Ishikawa (cell line): ENCODE results near the gene CAMTA1.

Source experiments
- CEBPB ChIP-seq: IDR thresholded peaks from 2 replicates; pipeline ENCODE4 v1.6.1; 2012
- CREB1 ChIP-seq: IDR thresholded peaks from 2 replicates; pipeline ENCODE4 v1.6.1; 2012; ENCODE audit warnings: low read depth
- EGR1 ChIP-seq: IDR thresholded peaks from 2 replicates; pipeline ENCODE4 v1.6.1; 2012
- EP300 ChIP-seq: IDR thresholded peaks from 2 replicates; pipeline ENCODE4 v1.6.1; 2012; ENCODE audit warnings: borderline replicate concordance
- FOXM1 ChIP-seq: IDR thresholded peaks from 2 replicates; pipeline ENCODE4 v1.6.1; 2012; ENCODE audit warnings: low read depth, borderline replicate concordance
- NFIC ChIP-seq: IDR thresholded peaks from 2 replicates; pipeline ENCODE4 v1.6.1; 2012
- RAD21 ChIP-seq: IDR thresholded peaks from 2 replicates; pipeline ENCODE4 v1.6.1; 2012; ENCODE audit warnings: low read depth
- TAF1 ChIP-seq: IDR thresholded peaks from 2 replicates; pipeline ENCODE4 v1.6.1; 2012; ENCODE audit warnings: low read depth, mild to moderate bottlenecking
- TCF12 ChIP-seq: IDR thresholded peaks from 2 replicates; pipeline ENCODE4 v1.6.1; 2012; ENCODE audit warnings: low read depth
- TEAD4 ChIP-seq: IDR thresholded peaks from 2 replicates; pipeline ENCODE4 v1.6.1; 2012
- YY1 ChIP-seq: IDR thresholded peaks from 2 replicates; pipeline ENCODE4 v1.6.1; 2012; ENCODE audit warnings: low read depth
- ZBTB7A ChIP-seq: IDR thresholded peaks from 2 replicates; pipeline ENCODE4 v1.6.1; 2012; ENCODE audit warnings: low read depth
- TF ChIP-seq, protein P1 (sequence below): IDR thresholded peaks from 2 replicates; pipeline ENCODE4 v1.6.1; 2012
- TF ChIP-seq, protein P2 (sequence below): IDR thresholded peaks from 2 replicates; pipeline ENCODE4 v1.6.1; 2012; ENCODE audit warnings: low read depth, mild to moderate bottlenecking
- TF ChIP-seq, protein P3 (sequence below): IDR thresholded peaks from 2 replicates; pipeline ENCODE4 v1.6.1; 2012

The CAMTA1 gene

DNA sequence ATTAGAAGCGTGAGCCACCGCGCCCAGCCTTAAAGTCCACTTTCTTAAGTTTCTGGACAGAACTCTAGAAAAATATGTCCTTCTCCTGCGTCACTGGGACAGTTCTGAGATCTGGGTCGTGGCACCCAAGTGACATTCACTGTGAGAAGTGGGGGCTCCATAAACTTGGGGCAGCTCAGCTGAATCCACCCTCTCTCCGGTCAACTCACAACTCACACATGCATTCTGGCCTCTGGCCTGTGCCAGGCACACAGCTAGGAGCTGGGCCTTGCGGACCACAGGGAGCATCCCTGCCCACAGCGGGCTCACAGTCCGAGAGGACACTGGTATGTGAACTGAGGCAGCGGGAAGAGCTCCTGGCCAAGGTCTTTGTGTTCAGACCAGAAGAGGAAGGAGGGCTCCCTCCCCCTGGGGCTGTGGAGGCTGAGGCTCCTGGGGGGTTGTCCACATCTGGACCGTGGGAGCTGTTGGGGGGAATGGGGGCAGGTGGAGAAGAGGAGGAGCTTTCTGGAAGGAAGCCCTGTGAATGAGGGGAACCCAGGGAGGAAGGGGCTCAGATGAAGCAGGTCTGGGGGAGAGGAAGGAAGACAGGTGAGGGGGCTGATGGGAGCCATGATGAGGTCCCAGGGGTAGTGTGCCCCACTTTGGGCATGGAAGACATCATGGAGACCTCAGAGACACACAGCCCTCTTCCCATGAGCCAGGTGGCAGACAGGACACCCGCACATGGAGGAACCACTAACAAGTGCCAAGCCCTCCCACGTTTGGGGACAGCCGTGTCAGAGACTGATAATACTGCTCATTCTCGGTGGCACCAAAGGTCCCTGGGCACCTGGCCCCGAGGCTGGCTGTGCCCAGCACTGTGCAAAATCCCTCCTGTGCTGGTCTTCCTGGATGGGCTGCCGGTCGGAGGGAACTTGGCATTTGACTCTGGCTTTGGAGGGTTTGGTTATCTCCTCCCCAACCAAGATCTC lies 794.9 kb downstream of the CAMTA1 start:
- TF ChIP-seq, protein P1, sequence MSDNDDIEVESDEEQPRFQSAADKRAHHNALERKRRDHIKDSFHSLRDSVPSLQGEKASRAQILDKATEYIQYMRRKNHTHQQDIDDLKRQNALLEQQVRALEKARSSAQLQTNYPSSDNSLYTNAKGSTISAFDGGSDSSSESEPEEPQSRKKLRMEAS: no peak
- TF ChIP-seq RAD21 (no peak), TCF12 (no peak), TAF1 (no peak), EGR1 (no peak), YY1 (no peak), TEAD4 (no peak), EP300 (no peak)
- TF ChIP-seq, protein P2, sequence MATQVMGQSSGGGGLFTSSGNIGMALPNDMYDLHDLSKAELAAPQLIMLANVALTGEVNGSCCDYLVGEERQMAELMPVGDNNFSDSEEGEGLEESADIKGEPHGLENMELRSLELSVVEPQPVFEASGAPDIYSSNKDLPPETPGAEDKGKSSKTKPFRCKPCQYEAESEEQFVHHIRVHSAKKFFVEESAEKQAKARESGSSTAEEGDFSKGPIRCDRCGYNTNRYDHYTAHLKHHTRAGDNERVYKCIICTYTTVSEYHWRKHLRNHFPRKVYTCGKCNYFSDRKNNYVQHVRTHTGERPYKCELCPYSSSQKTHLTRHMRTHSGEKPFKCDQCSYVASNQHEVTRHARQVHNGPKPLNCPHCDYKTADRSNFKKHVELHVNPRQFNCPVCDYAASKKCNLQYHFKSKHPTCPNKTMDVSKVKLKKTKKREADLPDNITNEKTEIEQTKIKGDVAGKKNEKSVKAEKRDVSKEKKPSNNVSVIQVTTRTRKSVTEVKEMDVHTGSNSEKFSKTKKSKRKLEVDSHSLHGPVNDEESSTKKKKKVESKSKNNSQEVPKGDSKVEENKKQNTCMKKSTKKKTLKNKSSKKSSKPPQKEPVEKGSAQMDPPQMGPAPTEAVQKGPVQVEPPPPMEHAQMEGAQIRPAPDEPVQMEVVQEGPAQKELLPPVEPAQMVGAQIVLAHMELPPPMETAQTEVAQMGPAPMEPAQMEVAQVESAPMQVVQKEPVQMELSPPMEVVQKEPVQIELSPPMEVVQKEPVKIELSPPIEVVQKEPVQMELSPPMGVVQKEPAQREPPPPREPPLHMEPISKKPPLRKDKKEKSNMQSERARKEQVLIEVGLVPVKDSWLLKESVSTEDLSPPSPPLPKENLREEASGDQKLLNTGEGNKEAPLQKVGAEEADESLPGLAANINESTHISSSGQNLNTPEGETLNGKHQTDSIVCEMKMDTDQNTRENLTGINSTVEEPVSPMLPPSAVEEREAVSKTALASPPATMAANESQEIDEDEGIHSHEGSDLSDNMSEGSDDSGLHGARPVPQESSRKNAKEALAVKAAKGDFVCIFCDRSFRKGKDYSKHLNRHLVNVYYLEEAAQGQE: no peak
- TF ChIP-seq, protein P3, sequence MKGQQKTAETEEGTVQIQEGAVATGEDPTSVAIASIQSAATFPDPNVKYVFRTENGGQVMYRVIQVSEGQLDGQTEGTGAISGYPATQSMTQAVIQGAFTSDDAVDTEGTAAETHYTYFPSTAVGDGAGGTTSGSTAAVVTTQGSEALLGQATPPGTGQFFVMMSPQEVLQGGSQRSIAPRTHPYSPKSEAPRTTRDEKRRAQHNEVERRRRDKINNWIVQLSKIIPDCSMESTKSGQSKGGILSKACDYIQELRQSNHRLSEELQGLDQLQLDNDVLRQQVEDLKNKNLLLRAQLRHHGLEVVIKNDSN: no peak

DNA sequence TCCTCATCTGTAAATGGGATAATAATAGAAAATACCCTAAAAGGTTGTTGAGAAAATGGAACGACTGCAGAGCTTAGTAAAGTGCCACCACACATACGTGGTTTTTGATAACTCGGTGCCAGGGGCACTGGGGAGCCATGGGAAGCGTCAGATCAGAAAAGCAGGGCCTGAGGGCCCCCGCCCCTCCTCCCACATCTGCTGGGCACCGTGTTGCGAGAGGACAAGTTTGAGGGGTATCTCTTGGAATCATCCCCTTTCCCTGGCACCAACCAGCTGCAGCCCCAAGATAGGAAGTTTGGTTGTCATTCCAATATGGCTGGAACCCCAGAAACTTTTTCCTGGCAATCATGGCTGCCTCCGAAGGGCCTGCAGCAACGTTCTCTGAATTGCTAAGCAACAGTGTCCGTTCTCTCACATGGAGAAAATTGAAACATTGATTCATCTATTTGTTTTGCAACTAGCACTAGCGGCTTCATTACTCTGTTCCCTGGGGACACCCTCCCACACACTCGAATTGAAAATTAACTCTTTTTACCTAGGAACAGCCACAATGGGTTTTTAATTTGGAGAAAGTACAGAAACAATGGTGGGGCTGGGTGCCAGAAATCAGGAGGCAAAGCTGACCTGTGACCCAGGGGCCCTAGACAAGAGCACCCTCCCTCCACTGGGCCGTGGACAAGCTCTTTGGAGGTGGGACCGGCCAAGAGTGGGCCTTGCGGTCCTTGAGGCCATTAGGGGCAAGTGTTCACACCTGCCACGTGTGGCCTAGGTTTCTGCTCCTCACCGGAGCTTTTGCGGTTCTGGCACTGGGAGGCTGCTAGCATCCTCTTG lies 795.9 kb downstream of the CAMTA1 start:
- TF ChIP-seq EP300 (no peak), RAD21 (no peak), NFIC (no peak), ZBTB7A (no peak), TCF12 (no peak), TAF1 (no peak), YY1 (no peak)
- TF ChIP-seq, protein P2: no peak
- TF ChIP-seq, protein P3: no peak

DNA sequence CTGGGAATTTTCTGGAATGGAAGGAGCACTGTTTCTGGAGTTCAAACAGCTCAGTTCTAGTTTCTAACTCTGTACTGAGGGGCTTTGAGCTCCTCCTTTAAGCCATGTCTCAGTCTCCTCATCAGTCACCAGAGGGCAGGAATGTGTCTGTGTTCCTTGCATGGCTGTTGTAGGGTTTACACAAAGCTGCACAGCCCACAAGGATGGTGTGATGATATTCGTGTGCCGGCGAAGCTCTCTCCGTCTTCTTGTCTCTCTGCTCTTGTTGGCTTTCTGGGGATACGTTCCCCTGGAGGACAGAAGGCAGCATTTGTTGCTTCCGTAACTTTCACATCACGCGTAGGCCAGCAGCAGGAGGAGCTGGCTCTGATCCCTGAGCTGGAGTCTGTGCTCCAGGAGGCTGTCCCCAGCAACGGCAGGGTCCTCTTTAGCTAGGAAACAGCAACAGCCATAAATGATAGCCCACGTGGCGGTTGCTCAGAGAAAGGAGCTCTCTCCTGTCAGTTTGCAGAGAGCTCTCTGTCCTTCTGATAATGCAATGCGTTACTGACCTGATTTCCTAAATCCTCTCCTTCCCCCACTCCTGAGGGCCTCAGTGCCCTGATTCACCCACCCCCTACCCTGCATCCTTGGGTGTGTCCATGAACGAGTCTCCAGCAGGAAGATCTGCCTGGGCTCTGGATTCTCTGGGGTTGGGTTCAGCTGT lies 796.7 kb downstream of the CAMTA1 start:
- no peak for TF ChIP-seq TCF12
- TF ChIP-seq YY1: no peak
- TF ChIP-seq, protein P2: no peak
- TF ChIP-seq, protein P3: no peak
- no peak for TF ChIP-seq CREB1
- no peak for TF ChIP-seq EP300
- TF ChIP-seq, protein P1: no peak
- TF ChIP-seq EGR1: no peak
- TF ChIP-seq CEBPB: no peak
- no peak for TF ChIP-seq TAF1
- no peak for TF ChIP-seq RAD21
- no peak for TF ChIP-seq ZBTB7A
- no peak for TF ChIP-seq FOXM1
- TF ChIP-seq TEAD4: no peak
- no peak for TF ChIP-seq NFIC
